Measurements from ENCODE around the gene HEBP2. TPM values are rescaled to one million over a fixed set of nuclear protein-coding genes. Genes with fewer than 3 reads are reported as not detected.

HEBP2 gene
- total and polyA plus RNA-seq, 2 experiments from 2014 or later, result 25.6 to 118 TPM

GRCh38 chr6:138372711-138373463 is 31.1 kb upstream of the HEBP2 start:
- Mint-ChIP-seq H3K27me3 (ENCODE audit: insufficient read depth, low read depth, poor library complexity) (peaks cover 2% of the 10 kb centered on the region), H3K4me1 (peaks cover 23% of the 10 kb centered on the region; the same call in 2 of the 3 replicates), H3K4me3 (no peak overlapping the region), H3K27ac (no peak overlapping the region), H3K36me3 (ENCODE audit: low read depth) (no peaks in the 10 kb centered on the region), H3K9me3 (no peaks in the 10 kb centered on the region; the same call in 1 of the 3 replicates)
- Histone ChIP-seq H3K4me2 (no peak overlapping the region), H3K27ac (ENCODE audit: low read depth) (no peak overlapping the region), H3F3A (replicated peaks; ENCODE audit: low read depth) (no peaks in the 10 kb centered on the region), H3K36me3 (ENCODE audit: insufficient read depth) (no peaks in the 10 kb centered on the region), H4K20me1 (replicated peaks; ENCODE audit: insufficient read depth) (no peaks in the 10 kb centered on the region), H3K79me2 (replicated peaks; ENCODE audit: insufficient read depth) (no peaks in the 10 kb centered on the region), H3K4me1 (ENCODE audit: insufficient read depth) (peaks cover 15% of the 10 kb centered on the region), H3K4me3 (no peak overlapping the region), H3K9me2 (ENCODE audit: insufficient read depth) (no peaks in the 10 kb centered on the region), H2AFZ (no peak overlapping the region), H3K27me3 (ENCODE audit: insufficient read depth) (no peaks in the 10 kb centered on the region)
- no peak for DNase-seq (ENCODE audit: low spot score)
- TF ChIP-seq NANOG (IDR thresholded peaks at IDR 0.05; ENCODE audit: borderline replicate concordance) (no peak), REST (IDR thresholded peaks at IDR 0.05; ENCODE audit: unreplicated experiment) (no peak), EZH2 (IDR thresholded peaks at IDR 0.05; ENCODE audit: low read depth, unreplicated experiment) (no peak), EZH2phosphoT487 (IDR thresholded peaks at IDR 0.05; ENCODE audit: unreplicated experiment) (no peak), POLR2AphosphoS5 (IDR thresholded peaks at IDR 0.05; ENCODE audit: low read depth) (no peak), ZNF462 (CRISPR knock-in tag; IDR thresholded peaks at IDR 0.05) (no peak), STAT1 (IDR thresholded peaks at IDR 0.05; ENCODE audit: unreplicated experiment) (no peak), CREB1 (CRISPR knock-in tag; IDR thresholded peaks at IDR 0.05; ENCODE audit: low read depth) (no peak)
- no peak for ATAC-seq
